GM12878 (cell line): ENCODE results near the gene ASAP2. TPM values are rescaled to one million over a fixed set of nuclear protein-coding genes. Genes with fewer than 3 reads are reported as not detected.
A peak's percentile ranks its signal among the peaks of the same experiment; 100 is the strongest.

Experiments used
- GABPA ChIP-seq: IDR thresholded peaks from 2 replicates; pipeline ENCODE4 v1.6.1; 2014; ENCODE audit warnings: antibody characterized with exemption, low read depth, mild to moderate bottlenecking, inconsistent platforms
- HDAC2 ChIP-seq: fragments of 200-600 bp; sonication (generic); IDR thresholded peaks from 2 replicates; pipeline ENCODE4 v1.6.1; 2017
- MTA2 ChIP-seq: fragments of 450-650 bp; IDR thresholded peaks from 2 replicates; pipeline ENCODE4 v1.6.1; 2016; ENCODE audit warnings: low read depth, mild to moderate bottlenecking, moderate library complexity
- MXI1 ChIP-seq: fragments of 150-350 bp; IDR thresholded peaks from 2 replicates; pipeline ENCODE4 v1.6.1; 2011; ENCODE audit warnings: low read depth, mild to moderate bottlenecking, inconsistent platforms, low read length, improper control_type of control experiment
- POLR2A ChIP-seq: IDR thresholded peaks from 2 replicates; pipeline ENCODE4 v1.6.1; 2011; ENCODE audit warnings: low read depth, mild to moderate bottlenecking, low read length
- RELA ChIP-seq: fragments of 450-650 bp; IDR thresholded peaks from 2 replicates; pipeline ENCODE4 v1.8.0; 2014; ENCODE audit warnings: borderline replicate concordance; ENCODE audit not compliant: partially characterized antibody
- RUNX3 ChIP-seq: IDR thresholded peaks from 2 replicates; pipeline ENCODE4 v1.6.1; 2012; ENCODE audit warnings: low read length, inconsistent platforms
- SMC3 ChIP-seq: IDR thresholded peaks from 2 replicates; pipeline ENCODE4 v1.6.1; 2011; ENCODE audit warnings: low read length, improper control_type of control experiment, borderline replicate concordance
- SRF ChIP-seq, 2 experiments: IDR thresholded peaks; 2 replicates each; pipeline ENCODE4 v1.6.1; 2011; ENCODE audit warnings: low read depth in 2 of 2, low read length in 2 of 2, mild to moderate bottlenecking in 1 of 2, moderate library complexity in 1 of 2
- ZNF592 ChIP-seq: fragments of 450-650 bp; IDR thresholded peaks from 2 replicates; pipeline ENCODE4 v1.6.1; 2017; ENCODE audit warnings: mild to moderate bottlenecking, moderate library complexity
- polyA plus RNA-seq, 11 experiments: library from polyadenylated mRNA; depleted of rRNA in 4 of 11; unstranded in 6 of 11; stranded (reverse) in 5 of 11; fragments of >200 nt; fragmentation: Nextera tagmentation in 4 of 11; fragmentation: Illumina TruSeq in 1 of 11; extraction: Ambion mirVana in 4 of 11; extraction: Trizol in 1 of 11; gene quantifications; 1 replicate in 1 of 11; 2 replicates in 10 of 11; pipeline versions ENCODE4 v1.2.1 to v1.2.3, GENCODE V29; 2011 to 2016; ENCODE audit warnings: inconsistent platforms in 2 of 11, missing spikeins in 2 of 11, low read depth in 1 of 11
- total RNA-seq, 4 experiments: library from RNA; depleted of rRNA in 3 of 4; stranded (reverse); fragments of >200 nt in 3 of 4; fragmentation: Illumina TruSeq in 1 of 4; extraction: Trizol in 1 of 4; gene quantifications; 2 replicates each; pipeline versions ENCODE4 v1.2.1 to v1.2.3, GENCODE V29; 2013 to 2021
- TF ChIP-seq, protein P1 (sequence below): fragments of 450-650 bp; IDR thresholded peaks from 2 replicates; pipeline ENCODE4 v1.6.1; 2018; ENCODE audit warnings: mild to moderate bottlenecking, low read depth, moderate library complexity; ENCODE audit not compliant: partially characterized antibody
- TF ChIP-seq, protein P2 (sequence below): IDR thresholded peaks from 2 replicates; pipeline ENCODE4 v1.6.1; 2011; ENCODE audit warnings: low read depth, mild to moderate bottlenecking, low read length, moderate library complexity, borderline replicate concordance; ENCODE audit errors: extremely low read depth

ASAP2 gene
- total and polyA plus RNA-seq, 10 of the 15 experiments (the other 5 are each of a cell fraction or from before 2014, with no cell fraction given): 0.05 to 0.27 (median 0.07) TPM; not detected in 4

DNA sequence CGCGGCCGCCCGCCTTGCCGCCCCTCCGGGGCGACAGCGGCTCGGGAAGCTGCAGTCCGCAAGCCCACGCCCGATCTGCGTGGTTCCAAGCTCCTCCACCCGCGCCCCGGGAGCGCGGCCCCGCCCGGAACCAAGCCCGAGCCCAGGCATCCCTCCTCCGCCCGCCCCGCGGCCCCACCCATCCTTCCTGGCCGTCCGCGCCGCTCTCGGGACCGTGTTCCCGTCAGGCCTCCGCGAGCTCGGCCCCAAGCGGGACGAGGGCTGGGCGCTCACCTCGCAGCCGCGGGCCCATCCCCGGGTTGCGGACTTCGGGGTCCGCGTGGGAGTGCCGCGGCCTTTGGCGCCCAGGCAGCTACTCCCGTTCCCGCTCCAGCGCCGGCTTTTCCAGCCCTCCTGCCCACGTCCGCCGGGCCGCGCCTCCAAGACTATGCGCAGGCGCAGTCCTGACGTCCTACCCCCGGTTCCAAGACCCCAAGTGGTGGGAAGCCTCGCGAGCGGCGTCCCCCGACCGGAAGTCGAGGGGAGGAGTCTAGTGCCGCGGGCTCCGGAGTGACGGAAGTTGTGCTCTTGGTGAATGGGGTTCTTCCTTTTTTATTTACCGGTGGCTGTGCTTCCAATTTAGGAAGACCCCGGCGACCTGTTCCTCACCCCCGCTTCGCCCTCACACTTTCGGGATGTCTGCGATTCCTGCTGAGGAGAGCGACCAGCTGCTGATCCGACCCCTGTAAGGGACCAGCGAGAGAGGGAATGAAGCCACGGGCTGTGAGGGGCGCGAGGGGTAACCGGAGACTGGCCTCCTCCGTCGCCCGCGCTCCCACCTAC, 216.7 kb downstream of the ASAP2 start, which contains the start of the genes CPSF3 and ITGB1BP1 (continued):
- TF ChIP-seq ZNF592 (0 out of 2 replicates have a peak, but pooled peaks have one; percentile 30), GABPA (peak; percentile 92), SMC3 (0 out of 2 replicates have a peak, but pooled peaks have one; percentile 0), MXI1 (peak; percentile 55; the same call in 1 of the 2 replicates), SRF (IDR thresholded peaks at IDR 0.05; ENCODE audit: low read depth in 2 of 2, low read length in 2 of 2) (0 out of 4 replicates have a peak, but pooled peaks have one; percentile 9 to 39), RELA (peak; percentile 73), POLR2A (peak; percentile 72), HDAC2 (no peak), RUNX3 (peak; percentile 59), MTA2 (no peak)
- TF ChIP-seq, protein P1, sequence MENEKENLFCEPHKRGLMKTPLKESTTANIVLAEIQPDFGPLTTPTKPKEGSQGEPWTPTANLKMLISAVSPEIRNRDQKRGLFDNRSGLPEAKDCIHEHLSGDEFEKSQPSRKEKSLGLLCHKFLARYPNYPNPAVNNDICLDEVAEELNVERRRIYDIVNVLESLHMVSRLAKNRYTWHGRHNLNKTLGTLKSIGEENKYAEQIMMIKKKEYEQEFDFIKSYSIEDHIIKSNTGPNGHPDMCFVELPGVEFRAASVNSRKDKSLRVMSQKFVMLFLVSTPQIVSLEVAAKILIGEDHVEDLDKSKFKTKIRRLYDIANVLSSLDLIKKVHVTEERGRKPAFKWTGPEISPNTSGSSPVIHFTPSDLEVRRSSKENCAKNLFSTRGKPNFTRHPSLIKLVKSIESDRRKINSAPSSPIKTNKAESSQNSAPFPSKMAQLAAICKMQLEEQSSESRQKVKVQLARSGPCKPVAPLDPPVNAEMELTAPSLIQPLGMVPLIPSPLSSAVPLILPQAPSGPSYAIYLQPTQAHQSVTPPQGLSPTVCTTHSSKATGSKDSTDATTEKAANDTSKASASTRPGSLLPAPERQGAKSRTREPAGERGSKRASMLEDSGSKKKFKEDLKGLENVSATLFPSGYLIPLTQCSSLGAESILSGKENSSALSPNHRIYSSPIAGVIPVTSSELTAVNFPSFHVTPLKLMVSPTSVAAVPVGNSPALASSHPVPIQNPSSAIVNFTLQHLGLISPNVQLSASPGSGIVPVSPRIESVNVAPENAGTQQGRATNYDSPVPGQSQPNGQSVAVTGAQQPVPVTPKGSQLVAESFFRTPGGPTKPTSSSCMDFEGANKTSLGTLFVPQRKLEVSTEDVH: peak; percentile 77
- TF ChIP-seq, protein P2, sequence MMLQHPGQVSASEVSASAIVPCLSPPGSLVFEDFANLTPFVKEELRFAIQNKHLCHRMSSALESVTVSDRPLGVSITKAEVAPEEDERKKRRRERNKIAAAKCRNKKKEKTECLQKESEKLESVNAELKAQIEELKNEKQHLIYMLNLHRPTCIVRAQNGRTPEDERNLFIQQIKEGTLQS: no peak
